HG02840 (cell line): ENCODE data around the gene MYLK4.

Experiments used
- ATAC-seq: cut with Tn5 transposase; IDR thresholded peaks from one replicate; pipeline ENCODE4 v1.9.1; 2021; ENCODE audit warnings: mild to moderate bottlenecking, moderate library complexity, moderate number of reproducible peaks; ENCODE audit not compliant: unreplicated experiment, low FRiP score

The MYLK4 gene

DNA sequence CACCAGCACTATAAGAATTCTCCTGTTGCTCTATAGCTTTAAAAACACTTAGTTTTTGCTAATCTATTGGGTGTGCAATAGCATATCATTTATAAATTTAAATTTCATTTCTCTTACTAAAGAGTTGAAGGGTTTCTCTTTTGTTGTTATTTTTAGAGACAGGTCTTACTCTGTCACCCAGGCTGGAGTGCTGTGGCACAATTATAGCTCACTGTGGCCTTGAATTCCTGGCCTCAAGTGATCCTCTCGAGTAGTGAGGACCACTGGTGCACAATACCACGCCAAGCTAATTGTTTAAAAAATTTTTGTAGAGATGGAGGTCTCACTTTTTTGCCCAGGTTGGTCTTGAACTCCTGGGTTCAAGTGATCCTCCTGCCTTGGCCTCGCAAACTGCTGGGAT is 8.3 kb upstream of the MYLK4 start:
- ATAC-seq = no peak

DNA sequence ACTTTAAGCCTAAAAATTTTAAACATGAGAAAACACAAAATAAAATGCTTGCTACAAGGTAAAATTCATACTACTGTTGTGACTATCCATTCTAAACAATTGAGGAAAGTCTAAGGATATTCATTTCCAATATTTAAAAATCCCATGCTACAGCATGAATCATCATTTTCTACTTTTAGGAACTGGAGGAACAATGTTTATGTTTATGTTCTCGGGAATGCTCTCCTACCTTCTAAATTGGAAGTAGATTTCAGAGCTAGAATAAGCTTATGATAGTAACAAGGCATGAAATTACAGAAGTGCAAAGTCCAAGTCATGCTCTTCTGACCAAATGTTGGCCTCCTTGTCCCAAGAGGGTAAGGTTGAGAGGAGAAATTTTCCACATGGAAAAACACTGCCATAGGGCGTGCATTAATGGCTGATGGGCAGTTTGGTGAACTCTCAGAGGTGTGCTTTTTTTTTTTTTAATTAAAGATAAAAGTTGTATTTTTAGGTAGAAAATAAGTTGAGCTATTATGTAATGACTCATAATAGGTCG is 6.0 kb upstream of the MYLK4 start:
- no peak for ATAC-seq

DNA sequence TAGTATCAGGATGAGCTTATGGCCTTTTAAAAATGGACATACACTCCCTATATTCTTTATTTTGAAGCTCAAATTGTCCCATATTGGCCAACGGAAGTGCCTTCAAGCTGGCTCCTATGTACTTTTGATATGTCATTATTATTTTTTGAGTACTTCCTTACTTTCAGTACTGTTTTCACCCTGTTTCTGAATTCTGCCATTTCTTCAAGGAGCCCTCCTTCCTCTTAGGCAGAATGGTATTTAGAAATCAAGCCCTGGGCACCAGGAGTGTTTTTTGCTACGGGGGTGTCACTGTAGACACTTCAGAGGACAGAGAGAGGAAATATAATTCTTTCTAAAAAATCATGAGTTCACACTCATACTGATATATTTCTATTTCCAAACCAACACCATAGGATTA is 5.5 kb upstream of the MYLK4 start:
- no peak for ATAC-seq

DNA sequence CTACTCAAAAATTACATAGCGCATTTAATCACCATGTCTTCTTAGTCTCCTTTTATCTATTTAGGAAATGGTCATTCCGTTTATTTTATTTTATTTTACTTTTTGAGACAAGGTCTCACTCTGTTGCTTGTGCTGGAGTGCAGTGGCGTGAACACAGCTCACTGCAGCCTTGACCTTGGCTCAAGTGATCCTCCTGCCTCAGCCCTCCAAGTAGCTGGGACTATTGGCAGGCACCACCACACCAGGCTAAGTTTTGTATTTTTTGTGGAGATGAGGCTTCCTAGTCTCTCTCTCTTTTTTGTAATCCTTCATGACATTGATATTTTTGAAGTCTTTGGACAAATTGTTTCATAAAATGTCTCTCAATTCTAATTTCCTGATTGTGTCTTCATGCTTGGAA is 4.7 kb upstream of the MYLK4 start:
- no peak for ATAC-seq

DNA sequence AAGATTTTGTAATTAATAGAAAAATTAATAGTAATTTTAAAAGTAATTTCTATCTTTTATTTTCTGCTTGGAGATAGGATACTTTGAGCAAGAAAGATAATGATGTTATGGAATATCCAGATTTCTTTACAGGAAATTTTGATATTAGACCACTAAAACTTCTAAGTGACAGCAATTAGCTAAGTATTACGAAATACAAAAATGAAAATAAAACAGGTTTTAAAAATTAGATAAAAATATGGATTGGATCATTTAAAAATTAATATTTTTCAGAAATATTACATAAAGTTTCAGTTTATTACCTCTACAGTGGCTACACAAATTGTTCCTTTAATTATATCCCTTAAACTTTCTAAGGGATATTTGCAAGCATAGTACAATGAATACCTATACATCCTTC is 4.2 kb upstream of the MYLK4 start:
- ATAC-seq = no peak

DNA sequence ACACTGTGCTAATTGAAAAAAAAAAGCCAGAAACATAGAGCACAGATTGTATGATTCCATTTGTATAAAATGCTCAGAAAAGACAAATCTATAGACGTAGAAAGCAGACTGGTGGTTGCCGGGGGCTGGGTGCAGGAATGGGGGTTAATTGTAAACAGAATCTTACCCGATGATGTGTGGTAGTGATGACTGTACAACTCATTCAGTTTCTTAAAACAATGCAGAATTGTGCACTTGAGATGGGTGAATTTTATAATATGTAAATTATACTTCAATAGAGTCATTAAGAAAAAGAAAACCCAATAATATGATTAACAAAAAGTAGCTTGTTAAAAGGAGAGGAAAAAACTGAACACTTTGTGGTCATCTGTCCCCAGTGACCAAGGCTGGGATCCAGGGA is 3.7 kb upstream of the MYLK4 start:
- no peak for ATAC-seq

DNA sequence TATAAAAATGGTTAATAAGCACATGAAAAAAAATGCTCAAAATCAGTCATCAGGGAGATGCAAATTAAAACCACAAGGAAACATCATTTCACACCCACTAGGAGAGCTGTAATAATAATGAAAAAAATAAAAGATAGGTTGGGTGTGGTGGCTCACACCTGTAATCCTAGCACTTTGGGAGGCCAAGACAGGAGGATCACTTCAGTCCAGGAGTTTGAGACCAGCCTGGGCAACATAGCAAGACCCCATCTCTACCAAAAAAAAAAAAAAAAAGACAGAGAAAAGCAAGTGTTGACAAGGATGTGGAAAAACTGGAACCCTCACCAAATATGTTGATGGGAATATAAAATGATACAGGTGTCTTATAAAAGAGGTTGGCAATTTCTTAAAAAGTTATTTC is 3.0 kb upstream of the MYLK4 start:
- no peak for ATAC-seq

DNA sequence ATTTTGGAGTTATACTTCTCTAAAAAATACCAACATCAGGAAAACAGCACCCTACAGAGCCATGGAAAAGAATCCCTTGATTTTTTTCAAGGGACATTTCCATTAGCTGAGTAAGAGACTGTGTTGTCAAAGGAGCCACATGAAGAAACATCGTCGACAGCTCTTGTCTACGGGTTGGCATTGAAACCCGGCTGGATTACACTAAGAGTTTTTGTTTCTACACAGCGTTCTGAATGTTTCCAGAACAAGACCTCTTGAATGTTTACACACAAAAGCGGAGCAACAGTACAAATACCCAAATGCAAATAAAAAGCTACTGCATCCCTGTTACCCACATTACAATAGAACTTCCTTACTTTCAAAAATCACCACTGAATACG is 2.4 kb upstream of the MYLK4 start:
- ATAC-seq = no peak

DNA sequence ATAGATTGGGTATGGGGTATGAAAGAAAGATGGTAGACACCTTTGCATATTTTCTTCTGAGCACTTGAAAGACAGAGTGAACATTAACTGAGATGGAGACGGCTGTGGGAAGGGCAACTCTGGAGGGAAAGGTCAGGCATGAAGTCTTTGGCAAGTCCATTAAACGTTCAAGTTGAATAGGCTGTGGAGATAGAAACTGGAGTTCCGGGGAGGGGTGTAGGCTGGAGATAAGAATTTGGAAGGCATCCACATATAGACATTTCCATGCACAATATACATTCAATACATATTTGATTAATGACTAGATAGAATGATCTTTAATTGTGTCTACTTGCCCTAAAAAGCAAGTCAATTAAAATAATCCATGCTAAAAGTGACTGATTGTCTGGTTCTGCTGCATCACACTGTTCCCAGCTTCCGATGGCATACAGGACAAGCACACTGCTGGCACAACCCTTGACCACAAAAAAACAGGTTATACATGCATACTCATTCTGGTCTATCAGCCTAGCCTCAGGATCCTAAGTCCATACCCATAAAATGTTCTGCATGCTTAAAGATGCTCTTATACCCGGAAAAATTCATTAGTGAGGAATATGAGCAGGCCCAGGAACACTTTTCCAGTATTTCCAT is 1.9 kb upstream of the MYLK4 start:
- ATAC-seq = no peak

DNA sequence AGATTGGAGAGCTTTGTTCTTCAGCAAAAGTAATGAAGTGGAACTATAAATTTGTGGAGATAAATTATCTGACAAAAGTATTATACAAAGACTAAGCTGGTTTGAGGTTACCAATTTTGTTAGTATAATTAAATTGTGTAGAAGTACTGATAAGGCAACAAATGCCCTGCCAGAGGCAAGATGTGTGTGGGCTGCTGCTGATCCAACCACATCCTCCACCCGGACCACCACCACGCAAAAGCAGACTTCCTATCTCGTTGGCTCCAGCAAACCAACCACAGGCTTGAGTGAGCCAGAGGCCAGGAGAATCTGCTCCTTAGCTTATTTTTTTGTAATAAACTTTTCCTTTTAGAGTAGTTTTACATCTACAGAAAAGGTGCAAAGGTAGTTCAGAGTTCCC is 1.1 kb upstream of the MYLK4 start:
- no peak for ATAC-seq

DNA sequence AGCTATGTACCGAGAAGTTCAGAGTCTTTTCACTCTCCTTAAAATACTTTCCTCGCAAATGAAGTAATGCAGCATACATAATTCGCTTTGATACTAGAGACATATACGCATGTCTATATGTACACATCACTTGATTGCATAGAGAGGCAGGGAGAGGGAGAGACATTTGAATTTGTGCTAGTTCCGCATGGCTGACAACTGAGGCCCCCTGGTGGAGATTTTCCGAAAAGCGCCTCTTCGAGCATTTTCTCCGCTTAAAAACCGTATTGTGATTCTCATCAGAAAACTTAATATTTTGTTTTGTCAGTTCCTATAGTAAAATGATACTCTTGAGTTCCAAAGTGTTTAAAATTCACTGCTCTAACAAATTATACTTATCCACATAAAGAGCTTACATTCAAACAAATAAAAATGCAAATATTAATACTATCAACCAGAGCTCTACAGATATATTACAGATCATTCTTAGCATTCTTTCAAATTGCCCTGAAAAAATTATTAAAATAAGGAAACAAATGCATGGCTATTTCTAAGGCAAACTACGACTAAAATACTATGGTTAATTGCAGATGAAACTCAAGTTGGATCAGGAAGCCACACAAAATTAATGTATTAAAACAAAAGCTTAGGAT is 637 bp downstream of the MYLK4 start:
- no peak for ATAC-seq

DNA sequence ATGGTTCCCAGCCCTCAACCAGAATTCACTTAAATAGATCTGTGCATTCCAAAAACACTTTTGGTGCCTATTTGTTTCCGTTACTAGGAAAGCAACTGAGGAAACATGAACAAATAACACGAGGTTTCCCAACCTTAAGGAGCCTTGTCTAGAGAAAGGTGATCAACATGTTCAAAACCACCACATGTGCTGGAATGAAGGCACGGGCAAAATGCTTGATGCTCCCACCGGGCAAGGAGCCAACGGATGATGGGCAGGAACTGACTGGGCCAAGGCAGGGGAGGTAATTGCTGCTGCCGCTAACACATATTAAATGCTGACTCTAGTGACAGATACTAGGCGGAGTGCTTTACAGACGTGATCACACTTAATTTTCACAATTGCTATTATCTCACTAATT is 2.5 kb downstream of the MYLK4 start:
- ATAC-seq = no peak

DNA sequence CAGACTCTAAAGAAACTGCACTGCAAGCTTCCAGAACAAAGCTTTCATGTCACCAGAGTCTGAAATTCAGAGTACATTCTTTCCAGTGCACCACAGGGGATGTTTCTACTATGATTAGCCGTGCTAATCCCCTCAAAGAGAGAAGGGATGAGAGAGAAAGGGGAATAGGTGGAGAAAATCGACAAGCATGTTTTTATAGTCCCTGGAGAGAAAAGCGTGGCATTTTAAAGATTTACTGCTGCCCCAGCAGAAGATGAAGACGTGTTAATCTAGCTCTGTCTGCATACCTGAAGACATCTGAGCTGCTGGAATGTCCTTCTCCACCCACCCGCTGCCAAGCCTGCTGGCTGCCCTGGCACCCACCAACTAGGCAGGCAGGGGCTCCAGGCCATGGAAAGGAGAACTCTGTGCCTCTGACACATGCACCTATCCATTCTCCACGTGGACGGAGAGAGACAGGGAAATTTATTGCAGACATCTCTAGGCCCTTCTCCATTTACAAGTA is 4.1 kb downstream of the MYLK4 start:
- no peak for ATAC-seq

DNA sequence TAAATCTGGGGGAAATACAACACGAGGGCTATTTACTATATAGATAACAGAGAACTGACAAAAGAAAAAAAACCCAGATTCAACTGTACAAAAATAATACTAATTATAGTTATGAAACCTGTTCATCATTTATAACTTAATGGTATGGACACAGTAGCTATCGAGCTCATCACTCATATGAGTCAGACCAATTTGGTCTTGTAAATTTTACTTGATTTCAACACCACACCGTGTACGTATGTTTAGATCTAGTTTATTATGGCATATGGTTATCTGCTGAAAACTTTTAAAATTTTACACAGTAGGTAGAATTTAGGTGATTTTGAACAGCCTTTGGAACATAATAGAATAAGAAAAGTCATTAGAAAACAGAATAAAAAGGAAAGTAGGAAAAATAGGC is 5.5 kb downstream of the MYLK4 start:
- no peak for ATAC-seq

DNA sequence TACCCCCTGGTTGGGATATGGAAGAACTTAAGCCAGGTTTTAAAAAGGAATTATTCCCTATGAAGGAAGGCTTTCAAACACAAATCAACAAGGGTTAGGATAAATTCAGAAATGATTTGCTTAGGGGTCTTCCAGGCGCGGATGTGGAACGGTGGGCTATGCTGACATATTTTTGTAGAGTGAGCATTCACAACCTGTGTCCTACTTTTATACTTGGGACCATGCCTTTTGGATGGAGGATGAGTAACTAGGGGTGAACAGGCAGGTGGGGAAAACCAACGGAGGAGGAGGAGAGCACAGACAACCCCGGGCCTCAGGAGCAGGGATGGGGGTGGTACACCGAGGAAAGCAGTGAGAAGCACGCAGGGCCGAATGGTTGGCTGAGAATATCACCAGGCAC is 5.9 kb downstream of the MYLK4 start:
- ATAC-seq = no peak

DNA sequence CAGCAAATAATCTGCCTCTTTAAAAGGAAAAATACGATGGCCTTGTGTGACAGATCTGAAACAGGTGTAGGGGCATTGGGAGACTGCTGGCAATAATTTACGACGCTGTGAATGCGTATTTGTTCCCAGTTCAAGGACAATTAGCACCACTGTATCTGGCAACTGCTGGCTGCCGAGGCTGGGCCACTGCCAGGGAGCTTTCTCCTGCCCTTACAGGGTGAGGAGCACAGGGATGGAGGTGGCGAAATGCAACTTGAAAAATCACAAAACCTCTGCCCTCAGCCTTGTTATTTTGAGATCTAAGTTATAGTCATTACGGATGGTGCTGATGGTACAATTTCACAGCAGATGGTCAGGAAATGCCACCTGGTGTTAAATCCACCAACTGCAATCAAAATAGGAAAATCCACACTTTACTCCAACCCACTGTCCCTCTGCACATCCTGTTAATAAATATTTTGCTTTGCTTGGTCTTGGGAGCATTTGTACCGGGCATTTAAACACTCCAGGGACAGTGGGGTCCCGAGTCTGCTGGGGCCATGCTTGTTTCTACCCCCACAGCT is 6.4 kb downstream of the MYLK4 start:
- ATAC-seq = no peak

DNA sequence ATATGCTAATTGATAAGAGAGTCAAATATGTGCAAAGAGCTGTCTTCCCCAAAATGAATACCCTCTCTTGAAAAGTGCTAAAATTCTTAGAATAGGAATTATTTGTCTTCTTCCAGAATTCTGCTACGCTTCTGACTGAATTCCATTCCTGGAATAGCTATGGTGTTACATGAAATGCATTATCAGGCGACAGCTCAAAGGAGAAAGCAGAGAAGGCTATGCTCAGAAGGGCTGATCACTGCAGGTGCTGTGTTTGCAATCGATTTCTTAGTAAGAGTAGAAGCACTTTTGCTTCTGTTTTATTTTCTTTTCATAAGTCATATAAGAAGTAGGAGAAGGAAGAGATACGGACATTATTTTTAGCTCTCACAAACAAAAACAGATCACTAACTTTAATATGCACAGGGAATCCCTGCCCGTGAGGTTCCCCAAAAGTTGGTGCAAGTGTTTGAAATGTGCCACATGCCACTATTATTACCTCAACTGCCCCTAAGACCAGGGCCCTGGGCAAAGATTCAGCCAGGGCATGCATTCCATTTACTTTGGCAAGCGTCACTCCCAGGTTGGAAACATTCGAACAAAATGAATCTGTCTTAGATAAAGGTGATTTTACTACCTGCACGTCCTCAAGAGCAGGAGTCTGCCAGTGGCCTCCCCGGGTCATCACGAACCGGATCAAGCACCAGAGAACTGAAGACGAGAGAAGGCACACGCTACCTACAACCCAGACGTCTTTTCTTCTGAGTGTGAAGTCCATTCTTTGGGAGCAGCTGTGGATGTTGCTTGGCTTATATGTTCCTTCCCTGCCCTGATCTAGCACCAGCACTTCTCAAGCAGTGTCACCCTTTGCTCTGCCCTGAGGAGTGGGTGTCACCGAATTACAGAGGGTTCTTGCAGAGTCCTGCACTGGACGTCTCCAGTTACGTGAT is 7.2 kb downstream of the MYLK4 start:
- no peak for ATAC-seq

DNA sequence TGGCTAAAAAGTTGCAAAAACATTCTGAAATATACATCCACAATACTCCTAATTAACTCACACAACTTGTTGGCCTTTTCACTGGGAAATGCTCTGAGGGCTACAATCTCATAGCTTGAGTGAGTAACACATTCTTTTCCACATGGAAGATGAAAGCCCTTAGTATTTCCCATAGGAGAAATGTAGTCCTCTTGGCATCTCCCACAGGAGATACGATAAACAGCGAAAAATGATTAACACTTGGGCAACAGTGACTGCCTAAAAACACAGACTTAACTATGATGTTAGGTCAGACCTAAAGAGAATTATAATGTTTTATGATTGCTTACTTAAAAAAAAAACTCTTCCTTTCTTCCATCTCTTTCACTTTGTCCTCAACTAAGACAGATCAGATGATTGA is 9.0 kb downstream of the MYLK4 start:
- ATAC-seq = no peak

DNA sequence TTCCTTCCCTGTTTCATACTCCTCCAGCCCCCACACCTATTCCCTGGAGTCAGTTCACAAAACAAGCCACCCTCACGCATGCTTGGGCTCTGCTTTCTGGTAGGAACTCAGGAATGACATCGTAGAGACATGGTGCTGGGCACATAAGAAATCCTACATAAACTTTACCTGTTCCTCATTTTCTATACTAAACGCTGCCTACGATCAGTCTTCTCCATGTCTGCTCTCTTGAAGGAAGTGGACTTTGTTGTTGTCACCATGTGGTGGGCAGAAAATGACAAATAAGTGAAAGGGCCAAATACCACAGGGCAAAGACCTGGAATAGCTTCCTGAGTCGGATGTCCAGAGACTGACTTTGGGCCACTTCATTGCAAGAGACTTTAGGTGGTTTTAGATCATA is 10.1 kb downstream of the MYLK4 start:
- ATAC-seq = no peak

DNA sequence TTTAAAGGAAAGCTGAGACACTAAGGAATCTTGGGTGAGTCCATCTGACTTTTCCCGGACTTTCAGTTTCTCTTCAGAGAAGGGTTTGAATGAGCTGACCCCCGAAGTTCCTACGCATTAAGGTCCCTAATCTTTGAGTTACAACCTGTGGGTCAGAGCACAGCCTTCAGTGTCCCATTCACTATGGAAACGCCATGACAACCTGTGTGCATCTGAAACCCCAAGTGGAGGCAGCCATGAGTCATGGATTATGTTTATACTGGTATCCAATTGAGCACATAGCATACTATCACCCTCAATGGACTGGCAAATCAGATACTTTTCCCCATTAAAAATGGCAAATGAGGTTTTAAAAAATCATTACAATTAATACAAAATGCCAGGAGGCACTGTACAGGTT is 11.4 kb downstream of the MYLK4 start:
- ATAC-seq = no peak

DNA sequence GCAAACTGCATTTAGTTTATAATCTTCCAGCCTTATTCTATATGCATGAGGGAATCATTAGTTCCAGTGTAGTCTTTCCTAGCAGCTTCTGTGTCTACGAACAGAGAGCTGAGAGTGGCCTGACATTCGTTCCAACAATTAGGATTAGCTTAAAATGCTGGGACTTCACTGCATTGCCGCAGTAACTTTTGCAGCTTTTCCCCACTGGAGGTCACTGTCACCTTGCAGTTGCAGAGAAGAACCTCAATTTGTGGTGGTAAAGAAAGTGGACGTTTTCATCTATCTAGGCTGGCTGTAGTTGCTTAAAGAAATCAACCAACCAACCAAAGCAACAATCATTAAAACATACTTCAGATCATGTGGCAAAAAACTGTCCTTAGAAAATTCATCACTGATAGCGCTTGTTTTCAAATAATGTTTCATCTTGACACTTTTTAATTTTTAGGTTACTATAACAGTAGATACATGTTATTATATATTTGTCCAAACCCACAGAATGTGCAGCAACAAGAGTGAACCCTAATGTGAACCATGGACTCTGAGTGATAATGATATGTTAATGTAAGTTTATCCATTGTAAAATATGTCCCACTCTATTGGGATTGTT is 12.2 kb downstream of the MYLK4 start:
- ATAC-seq = no peak
